ENCODE results near the gene ADGRV1.
"Not testable (repeated sequence)": the region's sequence is repeated elsewhere in the genome, so short reads cannot be mapped to it uniquely, and the experiment has no call there.

ADGRV1 gene

DNA sequence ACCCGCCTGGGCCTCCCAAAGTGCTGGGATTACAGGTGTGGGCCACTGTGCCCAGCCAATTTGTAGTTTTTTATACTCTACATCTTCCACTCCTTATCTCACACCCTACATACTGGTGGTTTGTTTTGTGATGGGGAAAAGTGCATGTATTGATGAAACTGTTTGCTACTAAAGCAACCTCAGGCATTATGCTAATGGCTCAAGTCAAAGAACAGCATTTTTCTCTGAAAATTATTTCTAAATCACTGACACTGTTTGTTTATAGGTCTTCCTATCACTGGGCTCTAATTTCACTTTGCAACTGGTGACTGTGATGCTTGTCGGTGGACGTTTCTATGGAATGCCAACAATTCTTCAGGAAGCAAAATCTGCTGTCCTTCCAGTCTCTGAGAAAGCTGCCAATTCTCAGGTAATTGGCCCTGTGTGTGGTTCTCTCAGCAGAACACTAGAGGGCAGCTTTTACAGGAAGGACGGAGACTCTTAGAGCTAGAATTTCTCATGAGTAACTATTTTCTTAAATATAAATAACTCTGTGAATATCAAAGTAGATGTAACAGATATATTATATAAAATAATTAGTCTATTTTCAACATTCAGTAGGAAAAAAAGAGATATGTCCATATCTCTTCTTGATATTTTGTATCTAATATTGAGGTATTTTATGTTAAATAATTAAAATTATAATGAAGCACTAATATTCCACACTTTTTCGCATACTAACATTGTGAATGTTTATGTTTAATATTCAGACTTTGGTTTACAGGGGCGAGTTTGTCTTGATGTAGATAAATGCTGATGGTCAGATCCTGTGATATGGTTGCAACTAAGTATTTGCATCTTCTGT, 244.1 kb downstream of the ADGRV1 start:
- peak; percentile 13 for DNase-seq (ENCODE audit: low read depth, low spot score)
- H3K36me3 ChIP-seq (ENCODE audit: insufficient read depth, insufficient read length, low read length), result no peaks in the 10 kb centered on the region
- H3K27me3 ChIP-seq (ENCODE audit: insufficient read depth, insufficient read length), result no peaks in the 10 kb centered on the region
- no peak overlapping the region for H3K9ac ChIP-seq (ENCODE audit: insufficient read length, low read depth)
- TF ChIP-seq ZNF274 (IDR thresholded peaks at IDR 0.05; ENCODE audit: low read depth, low read length) (no peak), YY1 (IDR thresholded peaks at IDR 0.05; ENCODE audit: insufficient read depth, insufficient read length) (no peak), SUZ12 (IDR thresholded peaks at IDR 0.05; ENCODE audit: extremely low read depth, insufficient read depth, insufficient read length) (no peak)
- H3K4me1 ChIP-seq (ENCODE audit: insufficient read depth, insufficient read length), result no peaks in the 10 kb centered on the region
- no peaks in the 10 kb centered on the region for H3K9me3 ChIP-seq (ENCODE audit: insufficient read depth, low read length)
- no peak overlapping the region for H3K4me3 ChIP-seq (ENCODE audit: insufficient read length, low read depth)

DNA sequence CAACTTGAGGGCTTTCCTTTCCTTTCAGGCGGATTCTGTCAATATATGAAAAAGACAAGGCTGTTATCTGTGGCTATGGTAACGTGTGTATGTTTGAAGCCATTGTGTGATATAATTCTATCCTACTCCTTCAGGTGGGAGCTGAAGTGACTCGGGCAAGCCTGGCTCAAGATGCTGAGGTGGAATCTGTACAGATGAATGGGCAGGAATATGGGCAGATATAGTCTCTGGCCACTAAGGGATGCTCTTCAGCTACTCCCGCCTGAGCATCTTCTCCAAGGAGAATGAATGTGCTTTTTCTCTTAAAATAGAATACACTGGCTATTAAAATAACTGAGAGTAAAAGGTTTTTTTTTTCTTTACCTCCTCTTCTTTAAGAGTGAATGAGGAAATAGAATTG, 244.8 kb downstream of the ADGRV1 start:
- TF ChIP-seq ZNF274 (IDR thresholded peaks at IDR 0.05; ENCODE audit: low read depth, low read length) (no peak), SUZ12 (IDR thresholded peaks at IDR 0.05; ENCODE audit: extremely low read depth, insufficient read depth, insufficient read length) (no peak), YY1 (IDR thresholded peaks at IDR 0.05; ENCODE audit: insufficient read depth, insufficient read length) (no peak)
- H3K9me3 ChIP-seq (ENCODE audit: insufficient read depth, low read length), result no peaks in the 10 kb centered on the region
- H3K4me1 ChIP-seq (ENCODE audit: insufficient read depth, insufficient read length), result no peaks in the 10 kb centered on the region
- no peak overlapping the region for H3K9ac ChIP-seq (ENCODE audit: insufficient read length, low read depth)
- H3K36me3 ChIP-seq (ENCODE audit: insufficient read depth, insufficient read length, low read length), result no peaks in the 10 kb centered on the region
- no peak overlapping the region for H3K4me3 ChIP-seq (ENCODE audit: insufficient read length, low read depth)
- no peaks in the 10 kb centered on the region for H3K27me3 ChIP-seq (ENCODE audit: insufficient read depth, insufficient read length)
- DNase-seq (ENCODE audit: low read depth, low spot score), result no peak

DNA sequence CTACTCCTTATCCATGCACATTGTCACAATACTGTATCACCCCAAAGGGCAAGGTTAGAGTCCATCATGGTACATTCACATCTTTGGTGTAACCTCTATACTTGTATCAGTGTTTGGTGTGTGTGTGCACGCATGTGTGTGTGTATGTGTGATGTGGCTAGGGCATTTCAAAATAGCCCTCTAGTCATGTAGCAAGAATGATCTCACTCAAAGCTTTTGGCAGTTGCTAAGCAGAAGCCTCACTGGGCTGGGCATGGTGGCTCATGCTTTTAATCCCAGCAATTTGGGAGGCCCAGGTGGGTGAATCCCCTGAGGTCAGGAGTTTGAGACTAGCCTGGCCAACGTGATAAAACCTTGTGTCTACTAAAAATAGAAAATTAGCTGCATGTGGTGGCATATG, 245.3 kb downstream of the ADGRV1 start:
- H3K9ac ChIP-seq (ENCODE audit: insufficient read length, low read depth), result no peak overlapping the region
- H3K9me3 ChIP-seq (ENCODE audit: insufficient read depth, low read length), result no peaks in the 10 kb centered on the region
- no peak for TF ChIP-seq YY1 (IDR thresholded peaks at IDR 0.05; ENCODE audit: insufficient read depth, insufficient read length)
- no peak for TF ChIP-seq ZNF274 (IDR thresholded peaks at IDR 0.05; ENCODE audit: low read depth, low read length)
- TF ChIP-seq SUZ12 (IDR thresholded peaks at IDR 0.05; ENCODE audit: extremely low read depth, insufficient read depth, insufficient read length), result no peak
- H3K27me3 ChIP-seq (ENCODE audit: insufficient read depth, insufficient read length), result no peaks in the 10 kb centered on the region
- no peaks in the 10 kb centered on the region for H3K36me3 ChIP-seq (ENCODE audit: insufficient read depth, insufficient read length, low read length)
- DNase-seq (ENCODE audit: low read depth, low spot score), result no peak
- no peaks in the 10 kb centered on the region for H3K4me1 ChIP-seq (ENCODE audit: insufficient read depth, insufficient read length)
- H3K4me3 ChIP-seq (ENCODE audit: insufficient read length, low read depth), result no peak overlapping the region

DNA sequence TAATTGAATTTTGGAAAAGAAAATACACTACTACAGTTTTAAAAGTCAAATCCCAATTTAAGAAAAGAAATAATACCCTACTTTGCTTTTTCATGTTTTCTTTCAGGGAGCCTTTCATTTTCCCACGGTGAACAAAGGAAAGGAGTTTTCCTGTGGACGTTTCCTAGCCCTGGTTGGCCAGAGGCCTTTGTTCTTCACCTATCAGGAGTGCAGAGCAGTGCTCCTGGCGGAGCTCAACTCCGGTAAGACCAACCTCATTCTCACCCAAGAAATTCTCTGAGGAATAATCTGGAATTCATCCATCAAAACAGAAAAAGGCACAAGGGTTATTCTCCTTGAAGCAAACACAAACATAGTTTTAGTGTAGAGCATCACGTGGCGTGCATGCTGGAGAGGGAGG, 248.9 kb downstream of the ADGRV1 start:
- no peak for DNase-seq (ENCODE audit: low read depth, low spot score)
- Histone ChIP-seq H3K9ac (ENCODE audit: insufficient read length, low read depth) (no peak overlapping the region), H3K9me3 (ENCODE audit: insufficient read depth, low read length) (no peaks in the 10 kb centered on the region), H3K36me3 (ENCODE audit: insufficient read depth, insufficient read length, low read length) (no peaks in the 10 kb centered on the region), H3K4me1 (ENCODE audit: insufficient read depth, insufficient read length) (no peaks in the 10 kb centered on the region), H3K27me3 (ENCODE audit: insufficient read depth, insufficient read length) (no peaks in the 10 kb centered on the region), H3K4me3 (ENCODE audit: insufficient read length, low read depth) (no peak overlapping the region)
- no peak for TF ChIP-seq YY1 (IDR thresholded peaks at IDR 0.05; ENCODE audit: insufficient read depth, insufficient read length)
- TF ChIP-seq SUZ12 (IDR thresholded peaks at IDR 0.05; ENCODE audit: extremely low read depth, insufficient read depth, insufficient read length), result no peak
- no peak for TF ChIP-seq ZNF274 (IDR thresholded peaks at IDR 0.05; ENCODE audit: low read depth, low read length)

DNA sequence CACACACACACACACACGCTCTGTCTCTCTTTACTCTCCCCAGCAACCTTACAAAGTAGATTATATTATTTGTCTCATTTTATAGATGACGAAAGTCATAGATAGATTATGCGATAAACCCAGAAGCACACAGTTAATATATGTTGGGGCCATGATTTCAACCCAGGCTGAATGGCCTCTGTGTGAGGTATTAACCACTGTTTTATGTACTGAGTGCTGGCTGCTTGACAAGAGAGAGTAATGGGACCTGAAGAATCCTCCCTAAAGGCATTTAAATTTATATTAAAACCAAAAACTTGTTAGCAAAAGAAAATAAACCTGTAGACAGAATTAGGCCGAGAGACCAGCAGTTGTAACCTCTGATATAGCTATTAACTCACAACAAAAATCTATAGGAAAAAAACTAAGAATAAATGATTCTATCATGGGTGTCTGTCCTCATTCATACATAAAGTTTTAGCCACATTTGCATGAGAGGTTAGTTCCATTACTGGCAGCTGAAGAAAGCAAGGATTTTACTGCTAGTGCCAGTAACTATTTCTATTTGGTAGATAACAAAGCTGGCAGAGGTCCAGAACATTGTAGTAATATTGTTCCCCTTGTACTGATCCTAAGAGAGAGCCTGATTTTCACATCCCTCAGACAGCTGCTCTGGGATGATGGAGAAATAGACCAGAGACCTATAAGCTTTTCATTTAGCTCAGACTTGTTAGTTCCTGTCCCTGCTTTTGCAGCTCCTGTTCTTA, 250.9 kb downstream of the ADGRV1 start:
- Histone ChIP-seq H3K36me3 (ENCODE audit: insufficient read depth, insufficient read length, low read length) (no peaks in the 10 kb centered on the region), H3K9me3 (ENCODE audit: insufficient read depth, low read length) (no peaks in the 10 kb centered on the region), H3K27me3 (ENCODE audit: insufficient read depth, insufficient read length) (no peaks in the 10 kb centered on the region), H3K9ac (ENCODE audit: insufficient read length, low read depth) (no peak overlapping the region), H3K4me3 (ENCODE audit: insufficient read length, low read depth) (no peak overlapping the region), H3K4me1 (ENCODE audit: insufficient read depth, insufficient read length) (no peaks in the 10 kb centered on the region)
- TF ChIP-seq SUZ12 (IDR thresholded peaks at IDR 0.05; ENCODE audit: extremely low read depth, insufficient read depth, insufficient read length) (no peak), ZNF274 (IDR thresholded peaks at IDR 0.05; ENCODE audit: low read depth, low read length) (no peak), YY1 (IDR thresholded peaks at IDR 0.05; ENCODE audit: insufficient read depth, insufficient read length) (no peak)
- DNase-seq (ENCODE audit: low read depth, low spot score), result no peak

DNA sequence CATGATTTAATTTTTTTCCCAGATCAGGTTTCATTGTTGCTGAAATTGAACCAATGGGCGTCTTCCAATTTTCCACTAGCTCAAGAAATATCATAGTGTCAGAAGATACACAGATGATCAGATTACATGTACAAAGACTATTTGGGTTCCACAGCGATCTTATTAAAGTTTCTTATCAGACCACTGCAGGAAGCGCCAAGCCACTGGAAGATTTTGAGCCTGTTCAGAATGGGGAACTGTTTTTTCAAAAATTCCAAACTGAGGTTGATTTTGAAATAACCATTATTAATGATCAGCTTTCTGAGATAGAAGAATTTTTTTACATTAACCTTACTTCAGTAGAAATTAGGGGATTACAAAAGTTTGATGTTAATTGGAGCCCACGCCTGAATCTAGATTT, 251.6 kb downstream of the ADGRV1 start:
- no peaks in the 10 kb centered on the region for H3K27me3 ChIP-seq (ENCODE audit: insufficient read depth, insufficient read length)
- DNase-seq (ENCODE audit: low read depth, low spot score), result no peak
- H3K9me3 ChIP-seq (ENCODE audit: insufficient read depth, low read length), result no peaks in the 10 kb centered on the region
- H3K9ac ChIP-seq (ENCODE audit: insufficient read length, low read depth), result no peak overlapping the region
- H3K4me3 ChIP-seq (ENCODE audit: insufficient read length, low read depth), result no peak overlapping the region
- no peaks in the 10 kb centered on the region for H3K4me1 ChIP-seq (ENCODE audit: insufficient read depth, insufficient read length)
- TF ChIP-seq SUZ12 (IDR thresholded peaks at IDR 0.05; ENCODE audit: extremely low read depth, insufficient read depth, insufficient read length), result no peak
- TF ChIP-seq YY1 (IDR thresholded peaks at IDR 0.05; ENCODE audit: insufficient read depth, insufficient read length), result no peak
- TF ChIP-seq ZNF274 (IDR thresholded peaks at IDR 0.05; ENCODE audit: low read depth, low read length), result no peak
- no peaks in the 10 kb centered on the region for H3K36me3 ChIP-seq (ENCODE audit: insufficient read depth, insufficient read length, low read length)

DNA sequence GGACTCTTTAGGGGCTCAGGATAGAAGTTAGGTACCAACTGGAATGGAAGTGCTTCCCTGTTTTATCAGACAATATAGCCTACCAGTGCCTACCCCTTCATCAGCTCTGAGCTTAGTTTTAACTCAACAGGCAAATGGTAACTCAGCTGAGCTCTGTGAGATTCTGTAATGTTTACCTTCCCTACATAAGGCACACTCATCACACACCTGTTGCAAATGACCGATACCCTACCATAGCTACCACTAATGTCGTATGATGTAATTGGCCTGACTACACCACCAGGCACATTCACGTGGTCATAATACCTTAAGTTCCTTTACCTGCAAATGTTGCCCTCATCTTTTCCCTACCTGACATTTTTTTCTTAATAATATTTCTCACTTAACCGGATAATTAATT, 254.8 kb downstream of the ADGRV1 start:
- no peak for TF ChIP-seq ZNF274 (IDR thresholded peaks at IDR 0.05; ENCODE audit: low read depth, low read length)
- TF ChIP-seq SUZ12 (IDR thresholded peaks at IDR 0.05; ENCODE audit: extremely low read depth, insufficient read depth, insufficient read length), result no peak
- TF ChIP-seq YY1 (IDR thresholded peaks at IDR 0.05; ENCODE audit: insufficient read depth, insufficient read length), result no peak
- Histone ChIP-seq H3K27me3 (ENCODE audit: insufficient read depth, insufficient read length) (no peaks in the 10 kb centered on the region), H3K4me3 (ENCODE audit: insufficient read length, low read depth) (no peak overlapping the region), H3K9ac (ENCODE audit: insufficient read length, low read depth) (no peak overlapping the region), H3K4me1 (ENCODE audit: insufficient read depth, insufficient read length) (no peaks in the 10 kb centered on the region), H3K9me3 (ENCODE audit: insufficient read depth, low read length) (no peaks in the 10 kb centered on the region), H3K36me3 (ENCODE audit: insufficient read depth, insufficient read length, low read length) (no peaks in the 10 kb centered on the region)
- DNase-seq (ENCODE audit: low read depth, low spot score), result no peak

DNA sequence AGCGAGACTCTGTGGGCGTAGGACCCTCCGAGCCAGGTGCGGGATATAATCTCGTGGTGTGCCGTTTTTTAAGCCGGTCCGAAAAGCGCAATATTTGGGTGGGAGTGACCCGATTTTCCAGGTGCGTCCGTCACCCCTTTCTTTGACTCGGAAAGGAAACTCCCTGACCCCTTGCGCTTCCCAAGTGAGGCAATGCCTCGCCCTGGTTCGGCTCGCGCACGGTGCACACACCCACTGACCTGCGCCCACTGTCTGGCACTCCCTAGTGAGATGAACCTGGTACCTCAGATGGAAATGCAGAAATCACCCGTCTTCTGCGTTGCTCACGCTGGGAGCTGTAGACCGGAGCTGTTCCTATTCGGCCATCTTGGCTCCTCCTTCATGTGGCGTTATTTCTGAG, 263.5 kb downstream of the ADGRV1 start:
- H3K9me3 ChIP-seq (ENCODE audit: insufficient read depth, low read length); DNase-seq (ENCODE audit: low read depth, low spot score); H3K27me3 ChIP-seq (ENCODE audit: insufficient read depth, insufficient read length); H3K4me1 ChIP-seq (ENCODE audit: insufficient read depth, insufficient read length); H3K36me3 ChIP-seq (ENCODE audit: insufficient read depth, insufficient read length, low read length); H3K4me3 ChIP-seq (ENCODE audit: insufficient read length, low read depth); H3K9ac ChIP-seq (ENCODE audit: insufficient read length, low read depth): not testable (repeated sequence)
